Measurements from ENCODE around the gene MAP6D1.

MAP6D1 gene

DNA sequence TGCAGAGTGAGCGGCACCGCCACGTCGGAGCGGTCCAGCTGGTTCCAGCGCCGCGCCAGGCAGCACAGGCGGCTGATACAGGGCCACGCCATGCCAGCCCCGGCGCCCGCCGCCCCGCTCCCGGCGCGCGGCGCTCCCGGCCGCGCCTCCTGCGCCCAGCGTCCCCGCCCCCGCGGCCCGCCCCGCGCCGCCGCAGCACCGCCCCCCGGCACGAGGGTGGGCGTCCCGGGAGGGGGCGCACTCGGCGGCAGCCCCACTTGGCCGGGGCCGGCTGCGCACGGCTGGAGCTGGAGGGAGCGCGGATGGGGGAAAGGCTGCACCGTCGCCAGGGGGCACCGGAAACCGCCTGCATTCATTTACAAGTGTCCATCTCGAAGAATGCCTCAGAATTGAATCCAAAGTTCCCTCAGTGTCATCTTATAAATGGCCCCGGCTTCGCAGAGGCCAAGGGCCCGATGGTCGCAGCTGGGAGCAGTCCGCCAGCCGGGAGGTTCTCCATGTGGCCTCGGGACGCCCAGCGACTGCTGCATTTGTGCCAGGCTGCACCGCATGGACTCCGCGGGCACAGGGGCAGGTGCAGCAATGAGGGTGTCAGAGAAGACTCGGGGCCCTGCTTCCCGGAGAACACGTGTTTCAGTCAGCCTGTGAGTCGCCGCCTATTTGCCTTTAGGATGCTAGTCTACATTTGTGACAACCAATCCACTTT, at the start of gene MAP6D1:
TSS of gene MAP6D1 (minus strand) at position 122 of the 706 bp plus-strand sequence. CDS start at position 92, 30 bp downstream.
- DNase-seq (ENCODE audit: low spot score) = peak; percentile 24

DNA sequence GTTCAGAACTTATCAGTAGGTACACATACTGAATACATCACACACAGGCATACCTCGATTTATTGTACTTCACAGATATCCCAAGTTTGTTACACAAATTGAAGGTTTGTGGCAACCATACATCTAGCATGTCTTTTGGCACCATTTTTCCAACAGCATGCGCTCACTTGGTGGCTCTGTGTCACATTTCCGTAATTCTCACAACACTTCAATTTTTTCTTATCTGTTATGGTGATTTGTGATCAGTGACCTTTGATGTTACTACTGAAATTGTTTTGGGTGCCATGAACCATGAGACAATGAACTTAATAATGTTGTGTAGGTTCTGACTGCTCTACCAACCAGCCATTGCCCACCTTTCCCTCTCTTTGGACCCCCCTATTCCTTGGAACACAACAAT, 48.5 kb upstream of the MAP6D1 start:
- no peak for DNase-seq (ENCODE audit: low spot score)

DNA sequence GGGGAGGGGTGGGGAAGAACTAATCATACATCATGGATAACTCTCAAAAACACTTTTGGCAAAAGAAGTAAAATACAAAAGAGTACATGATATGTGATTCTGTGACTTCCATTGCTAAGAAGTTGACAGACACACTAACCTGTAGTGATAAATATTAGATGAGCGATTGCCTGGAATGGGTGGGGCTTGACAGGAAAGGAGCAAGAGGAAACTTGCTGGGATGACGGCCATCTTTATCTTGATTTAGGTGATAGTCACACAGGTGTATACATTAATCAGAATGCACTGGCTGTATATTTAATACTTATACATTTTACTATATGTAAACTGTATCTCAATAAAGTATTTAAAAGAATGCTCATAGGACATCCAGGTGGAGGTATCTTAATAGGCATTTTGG, 46.2 kb upstream of the MAP6D1 start:
- DNase-seq (ENCODE audit: low spot score) = no peak

DNA sequence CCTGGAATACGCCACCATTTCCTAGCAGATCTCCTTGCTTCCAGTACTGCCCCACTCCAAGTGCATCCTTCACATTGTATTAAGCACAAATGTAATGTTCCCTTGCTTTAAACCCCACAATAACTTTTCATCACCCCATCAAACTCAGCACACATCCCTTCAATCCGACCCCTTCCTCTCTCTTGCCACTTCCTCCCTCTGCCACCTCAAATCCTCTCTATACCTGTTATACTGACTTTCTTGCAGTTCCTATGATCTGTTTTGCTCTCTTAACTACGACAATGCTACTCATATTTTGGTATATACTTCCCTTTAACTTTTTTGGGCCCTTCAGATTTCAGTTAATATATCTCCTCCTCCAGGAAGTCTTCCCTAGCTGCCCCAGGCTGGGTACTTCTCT, 45.2 kb upstream of the MAP6D1 start:
- DNase-seq (ENCODE audit: low spot score) = no peak

DNA sequence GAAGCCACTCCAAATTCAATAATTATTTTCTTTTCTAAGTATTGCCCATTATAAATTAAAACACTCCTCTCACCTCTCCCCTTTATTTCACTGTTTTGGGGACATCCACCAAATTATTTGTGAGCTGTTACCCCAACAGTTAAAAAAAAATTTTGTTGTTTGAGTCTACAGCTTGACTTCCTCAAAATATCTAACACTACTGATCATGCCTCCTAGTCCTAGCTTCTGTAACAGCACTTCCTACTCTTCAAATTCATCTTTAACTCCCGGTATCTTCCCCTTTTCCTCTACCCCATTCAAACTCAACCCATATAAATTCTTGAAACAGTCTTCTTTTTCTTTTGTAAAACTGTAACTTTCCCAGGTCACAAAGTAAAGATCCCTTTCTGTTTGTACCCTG, 43.4 kb upstream of the MAP6D1 start:
- DNase-seq (ENCODE audit: low spot score) = no peak

DNA sequence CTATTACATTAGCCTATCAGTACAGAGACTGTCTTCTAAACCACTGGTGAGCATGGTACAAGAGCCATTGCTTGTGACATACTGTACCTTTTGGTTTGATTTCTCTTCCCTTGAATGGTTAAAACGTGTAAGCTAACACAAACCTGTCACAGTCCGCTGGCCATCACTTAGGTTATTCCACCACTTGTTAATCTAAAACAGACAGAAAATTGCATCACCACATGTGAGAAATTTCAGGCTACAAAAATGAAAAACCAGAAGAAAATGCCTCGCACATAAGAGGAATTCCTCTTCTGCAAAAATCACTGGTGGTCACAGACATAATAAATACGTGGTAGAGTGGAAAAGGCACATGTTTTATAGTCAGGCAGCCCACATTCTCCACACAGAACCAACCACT, 37.2 kb upstream of the MAP6D1 start:
- no peak for DNase-seq (ENCODE audit: low spot score)

DNA sequence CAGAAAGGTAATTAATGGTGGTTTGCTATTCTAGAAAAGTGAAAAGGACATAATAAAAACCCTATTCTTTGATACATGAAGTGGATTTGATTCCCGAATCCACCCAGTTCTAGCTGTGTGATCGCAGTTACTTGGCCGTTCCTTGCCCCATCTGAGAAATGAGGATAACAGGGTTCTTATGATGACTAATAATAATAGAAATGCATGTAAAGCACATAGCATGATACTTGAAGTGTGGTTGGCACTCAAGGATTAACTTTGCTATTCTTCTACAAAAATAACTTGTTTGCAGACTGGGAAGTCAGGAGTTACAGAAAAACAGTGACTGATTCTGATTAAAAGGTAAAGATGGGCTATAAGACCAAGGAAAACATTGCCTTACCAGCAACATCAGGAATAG, 32.5 kb upstream of the MAP6D1 start:
- DNase-seq (ENCODE audit: low spot score) = no peak

DNA sequence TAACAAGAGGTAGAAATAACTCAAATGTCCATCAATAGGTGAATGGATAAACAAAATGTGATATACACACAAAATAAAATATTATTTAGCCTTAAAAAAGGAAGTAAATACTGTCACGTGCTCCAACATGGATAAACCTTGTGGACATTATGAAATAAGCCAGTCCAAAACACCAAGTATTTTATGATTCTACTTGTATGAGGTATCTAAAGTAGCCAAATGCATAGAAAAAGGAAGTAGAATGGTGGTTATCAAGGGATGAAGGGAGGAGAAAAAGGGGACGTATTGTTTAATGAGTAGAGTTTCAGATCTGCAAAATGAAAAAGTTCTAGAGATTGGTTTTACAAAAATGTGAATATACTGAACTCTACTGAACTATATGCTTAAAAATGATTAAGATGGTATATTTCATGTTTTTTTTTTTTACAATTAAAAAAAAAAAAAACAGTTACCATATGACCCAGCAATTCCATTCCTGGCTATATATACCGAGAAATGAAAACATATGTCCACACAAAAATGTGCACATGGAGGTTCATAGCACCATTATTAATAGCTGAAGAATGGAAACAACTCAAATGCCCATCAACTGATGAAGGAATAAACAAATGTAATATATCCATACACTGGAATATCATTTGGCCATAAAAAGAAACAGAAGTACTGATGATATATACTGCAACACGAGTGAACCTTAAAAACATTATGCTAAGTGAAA, 29.1 kb upstream of the MAP6D1 start:
- no peak for DNase-seq (ENCODE audit: low spot score)

DNA sequence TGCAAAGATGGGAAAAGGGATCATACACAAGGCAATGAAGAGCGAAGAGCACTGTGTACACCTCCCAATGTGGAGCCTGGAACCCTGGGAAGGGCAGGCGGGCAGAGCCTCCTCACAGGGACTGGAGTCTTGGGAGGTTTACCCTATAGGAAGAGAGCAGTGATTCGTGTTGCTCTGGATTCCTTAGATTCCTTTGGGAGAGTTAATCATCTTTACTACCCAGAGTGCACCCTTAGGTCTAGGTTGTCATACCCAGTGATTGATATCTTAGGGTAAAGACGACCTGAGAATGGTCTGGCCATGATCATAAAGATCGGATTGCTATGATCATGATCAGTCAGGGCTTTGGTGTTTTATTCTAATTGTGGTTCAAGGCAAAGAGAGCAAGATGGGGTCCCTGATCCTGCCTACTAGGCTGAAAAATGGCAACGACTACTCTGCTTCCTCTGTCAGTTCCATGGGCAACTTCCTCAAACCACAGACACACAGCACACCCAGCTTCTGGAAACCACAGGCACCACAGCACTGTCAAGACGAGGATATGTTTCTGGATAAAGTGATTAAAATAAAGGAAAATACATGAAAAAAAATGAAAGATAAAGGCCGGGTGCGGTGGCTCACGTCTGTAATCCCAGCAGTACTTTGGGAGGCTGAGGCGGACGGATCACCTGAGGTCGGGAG, 20.4 kb upstream of the MAP6D1 start:
- DNase-seq (ENCODE audit: low spot score) = no peak

DNA sequence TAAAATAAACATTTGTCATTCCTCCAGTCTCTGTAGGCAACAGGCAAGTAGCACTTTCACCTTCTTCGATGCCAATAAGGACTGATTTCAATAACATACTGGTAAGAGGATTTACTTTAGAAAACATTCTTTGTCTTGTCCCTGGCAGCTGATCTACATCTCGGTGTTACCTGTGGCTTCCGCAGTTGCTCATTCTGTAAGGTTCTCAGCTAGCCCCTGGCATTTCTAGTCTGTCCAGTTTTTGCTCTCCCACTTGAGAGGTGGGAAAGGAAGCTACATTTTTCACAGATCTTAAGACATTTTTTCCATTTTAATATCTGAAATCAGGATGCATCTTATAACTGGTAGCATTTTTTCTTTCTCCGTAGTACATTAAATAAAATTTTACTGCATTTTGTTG, 19.7 kb upstream of the MAP6D1 start:
- no peak for DNase-seq (ENCODE audit: low spot score)

DNA sequence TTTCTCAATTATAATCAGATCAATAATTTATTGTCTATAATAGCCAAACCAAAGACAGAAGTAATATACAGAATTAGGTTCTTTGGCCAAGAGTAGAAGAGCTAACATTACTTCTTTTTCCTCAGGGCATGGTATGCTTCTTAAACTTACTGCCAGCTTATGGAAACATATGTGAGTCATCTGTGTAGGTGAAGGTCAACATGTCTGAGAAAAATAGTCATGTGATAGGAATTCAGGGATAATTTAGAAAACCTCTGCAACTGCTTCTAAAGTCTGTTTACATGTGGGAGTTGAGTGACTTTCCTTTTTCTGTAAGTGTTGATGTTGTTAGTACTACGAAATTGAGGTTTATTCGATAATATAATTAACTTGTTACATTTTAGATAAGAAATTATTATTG, 19.2 kb upstream of the MAP6D1 start:
- no peak for DNase-seq (ENCODE audit: low spot score)

DNA sequence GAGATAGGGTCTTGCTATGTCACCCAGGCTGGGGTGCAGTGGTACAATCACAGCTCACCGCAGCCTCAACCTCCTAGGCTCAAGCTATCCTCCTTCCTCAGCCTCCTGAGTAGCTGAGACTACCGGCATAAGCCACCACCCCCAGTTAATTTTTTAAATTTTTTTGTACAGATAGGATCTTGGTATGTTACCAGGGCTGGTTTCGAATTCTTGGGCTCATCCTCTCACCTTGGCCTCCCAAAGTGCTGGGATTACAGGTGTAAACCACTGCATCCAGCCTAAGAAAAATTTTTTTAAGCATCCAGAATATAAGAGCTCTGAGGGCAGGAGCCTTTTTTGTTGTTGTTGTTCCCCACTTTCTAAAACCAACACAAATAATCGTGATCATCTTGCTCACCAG, 14.4 kb upstream of the MAP6D1 start:
- DNase-seq (ENCODE audit: low spot score) = no peak

DNA sequence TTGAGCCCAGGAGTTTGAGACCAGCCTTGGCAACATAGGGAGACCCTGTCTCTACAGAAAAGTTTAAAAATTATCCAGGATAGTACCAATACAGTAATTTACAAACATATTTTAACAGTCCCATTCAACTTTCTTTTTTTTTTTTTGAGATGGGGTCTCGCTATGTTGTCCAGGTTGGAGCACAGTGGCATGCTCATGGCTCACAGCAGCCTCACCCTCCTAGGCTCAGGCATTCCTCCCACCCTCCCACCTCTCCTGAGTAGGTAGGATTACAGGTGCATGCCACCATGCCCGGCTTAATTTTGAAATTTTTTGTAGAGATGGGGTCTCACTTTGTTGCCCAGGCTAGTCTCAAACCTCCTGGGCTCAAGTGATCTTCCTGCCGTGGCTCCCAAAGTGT, 12.5 kb upstream of the MAP6D1 start:
- no peak for DNase-seq (ENCODE audit: low spot score)

DNA sequence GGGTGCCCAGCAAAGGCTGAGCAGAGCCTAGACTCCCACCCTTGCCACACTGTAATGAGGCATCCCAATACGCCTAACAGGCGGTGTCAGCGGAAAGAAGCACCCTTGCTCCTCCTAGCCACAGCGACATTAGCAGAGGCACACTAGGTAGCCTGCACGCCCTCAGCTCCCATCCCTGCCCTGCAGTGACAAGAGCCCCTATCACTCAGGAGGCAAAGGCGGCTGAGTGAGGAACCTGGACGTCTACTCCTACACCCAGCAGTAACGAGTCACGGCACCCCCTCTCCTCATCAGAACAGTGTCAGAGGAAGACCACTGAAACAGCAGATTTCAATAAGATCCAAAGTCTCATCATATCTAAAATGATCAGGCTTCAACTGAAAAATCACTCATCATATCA, 12.0 kb upstream of the MAP6D1 start:
- DNase-seq (ENCODE audit: low spot score) = no peak

DNA sequence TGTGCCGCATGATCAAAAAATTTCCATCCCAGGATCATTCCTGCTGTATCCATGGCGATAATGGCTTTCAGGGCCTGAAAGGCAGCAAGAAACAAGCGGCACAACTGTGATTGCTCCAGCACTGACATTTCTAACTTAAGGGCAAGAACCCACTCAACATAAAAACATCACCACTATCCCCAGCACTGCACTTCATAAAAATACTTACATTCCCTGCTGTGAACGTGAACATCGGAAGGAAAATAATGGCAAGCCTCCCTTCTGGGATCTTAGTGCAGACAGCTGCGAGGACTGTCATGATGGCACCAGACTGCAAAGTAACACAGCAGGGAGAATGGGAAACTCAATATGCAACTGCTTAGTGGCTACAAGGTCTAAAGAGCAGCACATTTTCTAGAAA, 8.1 kb upstream of the MAP6D1 start:
- no peak for DNase-seq (ENCODE audit: low spot score)

DNA sequence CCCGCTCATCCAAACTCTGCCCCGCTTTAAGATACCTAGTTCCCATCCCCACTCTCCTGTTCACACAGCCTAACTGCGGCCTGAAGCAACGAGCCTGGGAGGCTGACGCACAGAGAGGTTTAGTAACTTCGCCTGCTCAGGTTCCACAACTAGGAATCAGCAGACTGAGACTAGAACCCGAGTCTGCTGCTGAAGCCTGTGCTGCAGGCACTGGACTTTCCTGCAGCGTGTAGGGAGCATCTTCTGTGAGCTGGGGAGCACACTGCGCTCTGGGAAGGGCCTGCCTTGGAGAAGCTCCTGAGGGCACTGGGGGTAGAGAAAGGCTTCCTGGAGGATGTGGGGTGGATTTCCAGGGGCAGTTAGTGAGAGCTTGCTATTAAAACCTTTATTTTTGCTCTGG, 4.8 kb upstream of the MAP6D1 start:
- DNase-seq (ENCODE audit: low spot score) = no peak

DNA sequence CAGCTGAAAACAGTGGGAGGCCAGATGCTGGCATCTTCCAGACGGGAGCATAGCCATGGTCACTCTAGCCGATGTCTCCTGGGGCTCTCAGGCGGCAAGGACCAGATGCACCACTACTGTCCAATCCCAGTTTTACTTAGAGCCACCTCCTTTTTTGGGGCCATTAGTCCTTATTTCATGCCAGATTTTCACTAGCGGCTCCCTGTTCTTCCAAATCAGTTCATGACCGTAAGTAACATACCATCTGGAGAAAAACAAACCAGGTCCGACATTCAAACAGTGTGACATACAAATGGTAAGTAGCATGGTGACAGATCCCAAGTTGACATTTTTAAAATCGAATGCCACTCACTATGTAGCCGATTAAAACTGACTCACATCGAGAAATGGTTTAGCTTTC, 4.1 kb upstream of the MAP6D1 start:
- DNase-seq (ENCODE audit: low spot score) = no peak

DNA sequence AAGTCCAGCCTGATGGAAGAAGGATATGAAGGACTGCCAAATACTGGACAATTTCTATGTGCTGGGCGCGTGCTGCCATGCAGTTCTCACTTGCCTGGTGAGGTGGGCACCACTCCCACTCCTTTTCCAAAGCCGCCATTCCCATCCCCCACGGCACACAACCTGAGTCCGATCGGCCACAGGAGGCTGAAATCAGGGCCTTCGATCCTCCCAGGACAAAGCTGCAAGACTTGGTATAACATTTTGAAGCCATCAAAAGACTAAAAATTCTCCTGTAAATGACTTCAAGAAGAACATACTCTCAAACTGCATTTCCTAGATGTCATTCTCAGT, 3.1 kb upstream of the MAP6D1 start:
- DNase-seq (ENCODE audit: low spot score) = no peak

DNA sequence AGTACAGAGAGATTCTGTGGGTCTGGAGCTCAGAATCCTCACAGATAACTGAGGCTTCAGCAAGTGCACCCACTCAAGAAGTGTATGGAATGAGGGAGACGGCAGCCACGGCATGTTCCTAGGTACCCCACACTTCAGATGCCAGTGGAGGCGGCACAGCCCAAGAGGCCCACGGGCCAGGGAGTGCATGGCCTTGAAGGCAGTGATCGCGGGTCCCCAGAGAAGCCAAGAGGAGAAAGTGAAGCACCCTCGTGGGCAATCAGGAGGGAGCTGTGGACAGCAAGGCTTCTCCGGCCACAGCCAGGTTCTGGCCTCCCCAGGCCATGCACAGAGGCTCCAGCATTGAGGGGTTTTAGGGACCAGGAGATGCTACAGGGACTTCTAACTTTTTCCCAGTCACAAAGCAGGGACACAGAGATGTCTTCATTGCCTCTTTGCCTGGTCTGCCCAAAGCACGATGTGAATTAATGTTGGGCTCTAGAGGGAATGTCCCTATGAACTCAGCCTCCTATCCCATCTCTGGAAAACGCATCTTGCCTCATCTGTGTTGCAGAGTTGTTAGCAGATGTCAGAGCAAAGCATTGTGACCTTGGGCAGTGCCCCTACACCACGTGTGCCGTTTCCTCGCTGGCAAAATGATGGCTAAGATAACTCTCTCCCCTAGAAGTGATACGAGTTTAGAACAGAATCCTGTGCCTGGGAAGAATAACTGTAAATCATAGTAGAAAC, 2.6 kb upstream of the MAP6D1 start:
- DNase-seq (ENCODE audit: low spot score) = no peak

DNA sequence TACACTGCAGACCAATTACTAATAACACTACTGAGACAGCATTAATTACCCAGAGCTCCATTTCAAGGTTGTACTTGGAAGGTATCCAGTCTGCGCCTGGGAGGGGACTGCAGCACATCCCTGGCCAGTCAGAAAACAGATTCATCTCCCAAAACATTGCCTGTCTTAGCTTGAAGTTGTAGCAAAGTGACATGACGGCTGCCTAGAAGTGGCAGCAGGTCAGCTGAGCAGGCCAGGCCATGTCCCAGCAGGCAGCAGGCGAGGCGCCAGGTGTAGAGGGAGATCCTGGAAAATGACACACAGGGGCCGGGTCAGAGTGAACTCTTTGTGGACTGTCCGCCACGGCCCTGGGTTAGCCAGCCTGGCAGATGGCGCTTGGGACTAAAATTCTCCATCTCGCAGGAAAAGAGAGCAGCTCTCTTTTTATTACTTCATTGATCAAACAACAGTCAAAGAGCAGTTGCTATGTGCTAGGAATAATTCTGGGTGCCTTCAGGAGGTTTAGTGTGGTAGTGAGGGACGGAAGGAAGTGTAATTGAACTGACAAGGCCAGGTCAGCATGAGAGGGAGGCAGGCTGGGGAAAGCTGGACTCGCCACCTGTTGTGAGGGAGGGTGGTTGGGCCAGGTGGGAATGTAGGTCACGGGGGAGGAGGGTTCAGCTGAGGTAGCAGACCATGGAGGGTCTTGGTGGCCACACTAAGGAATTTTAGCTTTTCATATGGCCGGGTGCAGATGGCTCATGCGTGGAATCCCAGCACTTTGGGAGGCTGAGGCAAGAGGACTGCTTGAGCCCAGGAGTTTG, 1.3 kb upstream of the MAP6D1 start:
- no peak for DNase-seq (ENCODE audit: low spot score)

DNA sequence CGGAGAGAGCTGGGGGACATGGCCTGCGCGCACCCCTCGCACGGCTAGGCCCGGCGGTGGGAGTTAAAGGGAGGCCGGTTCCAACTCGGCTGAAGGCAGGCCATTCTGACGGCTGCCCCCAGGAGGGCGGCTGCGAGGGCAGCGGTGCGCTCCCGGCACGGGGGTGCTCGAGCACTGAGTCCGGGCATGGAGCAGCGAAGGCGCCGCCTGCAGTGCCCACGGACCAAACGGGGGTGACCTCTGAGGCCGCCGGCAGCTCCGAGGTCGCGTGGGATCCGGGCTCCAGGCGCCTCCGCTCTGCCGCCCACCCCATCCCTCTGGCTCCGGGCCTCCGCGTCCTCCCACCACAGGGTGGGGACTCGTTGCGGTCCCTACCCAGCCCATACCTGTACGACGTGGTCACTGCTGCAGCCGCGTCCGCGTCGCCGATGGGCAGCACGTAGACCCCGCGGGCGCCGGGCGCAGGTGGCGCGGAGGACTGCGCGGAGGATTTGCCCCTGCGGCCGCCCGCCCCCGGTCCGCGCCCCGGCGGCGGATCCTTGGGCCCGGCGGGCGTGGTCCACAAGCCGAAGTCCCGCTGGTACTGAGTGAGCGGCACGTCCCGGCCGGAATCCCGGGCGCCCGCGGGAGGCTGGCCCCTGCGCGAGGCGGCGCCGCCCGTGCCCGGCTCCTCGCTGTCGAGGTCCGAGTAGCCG, 469 bp downstream of the MAP6D1 start:
- no peak for DNase-seq (ENCODE audit: low spot score)

All from CD4-positive, alpha-beta T cell treated with Interleukin-15 for 4 hours (primary cell).